Vagina (tissue), 2 donors: ENCODE results near the gene NAGLU. TPM values are rescaled to one million over a fixed set of nuclear protein-coding genes. Genes with fewer than 3 reads are reported as not detected.

ENCODE experiments used
- DNase-seq, 2 donors: peaks; one replicate each; pipeline ENCODE4 v3.0.0-alpha.2; 2017; ENCODE audit errors: extremely low spot score in 2 of 2
- H3K27ac ChIP-seq: fragments of 200-600 bp; sonication (generic); one replicate; pipeline ENCODE4 v1.5.1; 2019
- H3K27me3 ChIP-seq: fragments of 200-600 bp; sonication (generic); one replicate; pipeline ENCODE4 v1.5.1; 2019
- H3K36me3 ChIP-seq, 2 donors: fragments of 200-600 bp; sonication (generic); one replicate each; pipeline ENCODE4 v1.5.1; 2017 to 2019
- H3K4me1 ChIP-seq: fragments of 200-600 bp; sonication (generic); one replicate; pipeline ENCODE4 v1.5.1; 2019
- H3K4me3 ChIP-seq, 2 donors: fragments of 200-600 bp; sonication (generic); 1 replicate in 1 of 2; 2 replicates in 1 of 2; pipeline ENCODE4 v1.5.1; 2016 to 2019
- H3K9me3 ChIP-seq: fragments of 200-600 bp; sonication (generic); one replicate; pipeline ENCODE4 v1.5.1; 2019
- POLR2A ChIP-seq, 2 donors: fragments of 450-650 bp; IDR thresholded peaks; one replicate each; pipeline ENCODE4 v1.6.1; 2017; ENCODE audit warnings: antibody characterized with exemption in 2 of 2, mild to moderate bottlenecking in 2 of 2, moderate library complexity in 2 of 2
- POLR2AphosphoS5 ChIP-seq, 2 donors: sonication (generic); formaldehyde crosslinking; IDR thresholded peaks; one replicate each; pipeline ENCODE4 v1.9.0; 2017; ENCODE audit warnings: antibody characterized with exemption in 2 of 2, mild to moderate bottlenecking in 2 of 2, low read depth in 1 of 2; ENCODE audit not compliant: insufficient read depth in 1 of 2
- intact Hi-C: fragments of 100-400 bp; cut with DNase I; formaldehyde crosslinking; loops from one replicate; pipeline ENCODE4 v1.15.1; 2023
- microRNA-seq: library from miRNA; unstranded; fragments of <30 nt; microRNA quantifications from one replicate; pipeline ENCODE4, GENCODE V29; 2017; ENCODE audit warnings: borderline number of aligned reads, borderline replicate concordance
- small RNA-seq: library from RNA; depleted of rRNA; stranded (forward); fragments of <200 nt; gene quantifications from one replicate; pipeline ENCODE3, GENCODE V24; 2016
- total RNA-seq: library from RNA; depleted of rRNA; stranded (reverse); fragments of >200 nt; gene quantifications from one replicate; pipeline ENCODE4 v1.2.3, GENCODE V29; 2016
- TF ChIP-seq, protein P1 (sequence below), 3 experiments: fragments of 450-650 bp in 2 of 3; fragments of 200-600 bp in 1 of 3; sonication (generic) in 1 of 3; IDR thresholded peaks; one replicate each; pipeline ENCODE4 v1.5.1; 2017 to 2019; ENCODE audit warnings: antibody characterized with exemption in 3 of 3, mild to moderate bottlenecking in 2 of 3, moderate library complexity in 2 of 3

NAGLU gene
- total RNA-seq, 1 donor from 2014 or later: 24.6 TPM

- peaks cover 9% of the 10 kb centered on the region for H3K4me1 ChIP-seq
- no peak for DNase-seq
- TF ChIP-seq POLR2A (IDR thresholded peaks at IDR 0.05) (no peak), POLR2AphosphoS5 (IDR thresholded peaks at IDR 0.05; ENCODE audit: insufficient read depth in 1 of 2, low read depth in 1 of 2) (no peak)
- TF ChIP-seq, protein P1, sequence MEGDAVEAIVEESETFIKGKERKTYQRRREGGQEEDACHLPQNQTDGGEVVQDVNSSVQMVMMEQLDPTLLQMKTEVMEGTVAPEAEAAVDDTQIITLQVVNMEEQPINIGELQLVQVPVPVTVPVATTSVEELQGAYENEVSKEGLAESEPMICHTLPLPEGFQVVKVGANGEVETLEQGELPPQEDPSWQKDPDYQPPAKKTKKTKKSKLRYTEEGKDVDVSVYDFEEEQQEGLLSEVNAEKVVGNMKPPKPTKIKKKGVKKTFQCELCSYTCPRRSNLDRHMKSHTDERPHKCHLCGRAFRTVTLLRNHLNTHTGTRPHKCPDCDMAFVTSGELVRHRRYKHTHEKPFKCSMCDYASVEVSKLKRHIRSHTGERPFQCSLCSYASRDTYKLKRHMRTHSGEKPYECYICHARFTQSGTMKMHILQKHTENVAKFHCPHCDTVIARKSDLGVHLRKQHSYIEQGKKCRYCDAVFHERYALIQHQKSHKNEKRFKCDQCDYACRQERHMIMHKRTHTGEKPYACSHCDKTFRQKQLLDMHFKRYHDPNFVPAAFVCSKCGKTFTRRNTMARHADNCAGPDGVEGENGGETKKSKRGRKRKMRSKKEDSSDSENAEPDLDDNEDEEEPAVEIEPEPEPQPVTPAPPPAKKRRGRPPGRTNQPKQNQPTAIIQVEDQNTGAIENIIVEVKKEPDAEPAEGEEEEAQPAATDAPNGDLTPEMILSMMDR (IDR thresholded peaks at IDR 0.05): no peak
- peaks cover 3 to 42% of the 10 kb centered on the region in 2 donors for H3K36me3 ChIP-seq
- no peak overlapping the region for H3K27ac ChIP-seq
- H3K27me3 ChIP-seq: no peaks in the 10 kb centered on the region
- intact Hi-C loops: no loop called here
- no peak overlapping the region for H3K4me3 ChIP-seq
- H3K9me3 ChIP-seq: no peaks in the 10 kb centered on the region
These were observed 55.4 kb downstream of the NAGLU start for GRCh38 chr17:42591411-42591810.

Small RNA genes within 50 kb of the gene (microRNA-seq; reads per million reads assigned to microRNA genes)
- gene MIR5010: 3.4 reads per million
- not detected for gene MIR548AT

Small RNA genes within 50 kb of the gene (small RNA-seq; reads per million reads assigned to genes)
- gene MIR548AT: not detected

Other genes starting within 250 kb of the NAGLU start
- gene STAT5A, start 247.7 kb upstream of the NAGLU start, total RNA-seq: 38.3 TPM
- 210 TPM for gene STAT3, start 147.8 kb upstream of the NAGLU start, total RNA-seq
- 268 TPM for gene CAVIN1, start 113.0 kb upstream of the NAGLU start, total RNA-seq
- 72.4 TPM for gene ATP6V0A1, start 77.4 kb upstream of the NAGLU start, total RNA-seq
- 2.0 TPM for gene HSD17B1, start 16.7 kb downstream of the NAGLU start, total RNA-seq
- gene COASY, start 25.9 kb downstream of the NAGLU start, total RNA-seq: 24.8 TPM
- 33.9 TPM for gene MLX, start 30.9 kb downstream of the NAGLU start, total RNA-seq
- 0.98 TPM for gene PSMC3IP, start 41.5 kb downstream of the NAGLU start, total RNA-seq
- gene RETREG3, start 73.1 kb downstream of the NAGLU start, total RNA-seq: 75.4 TPM
- gene TUBG1, start 73.4 kb downstream of the NAGLU start, total RNA-seq: 33.9 TPM
- 44.7 TPM for gene TUBG2, start 123.0 kb downstream of the NAGLU start, total RNA-seq
- gene PLEKHH3, start 140.8 kb downstream of the NAGLU start, total RNA-seq: 44.9 TPM
- gene CCR10, start 145.6 kb downstream of the NAGLU start, total RNA-seq: 3.2 TPM
- gene CNTNAP1, start 146.3 kb downstream of the NAGLU start, total RNA-seq: 5.9 TPM
- gene EZH1, start 208.8 kb downstream of the NAGLU start, total RNA-seq: 73.7 TPM
- 27.3 TPM for gene RAMP2, start 225.0 kb downstream of the NAGLU start, total RNA-seq
- gene VPS25, start 237.2 kb downstream of the NAGLU start, total RNA-seq: 28.2 TPM
- 1.2 TPM for gene WNK4, start 244.4 kb downstream of the NAGLU start, total RNA-seq